ENCODE data around the gene GBA2.

The GBA2 gene

GRCh38 chr9:35737143-35737542, 11.9 kb downstream of the GBA2 start:
- DNase-seq (ENCODE audit: low read depth): no peak

- DNase-seq (ENCODE audit: low read depth): peak; percentile 83
Observed at GRCh38 chr9:35736201-35736633, 12.8 kb downstream of the GBA2 start.

- DNase-seq (ENCODE audit: low read depth): no peak
Observed at GRCh38 chr9:35734096-35734495, 14.9 kb downstream of the GBA2 start.

GRCh38 chr9:35732800-35733541, 16.1 kb downstream of the GBA2 start:
- peak; percentile 76 for DNase-seq (ENCODE audit: low read depth)

- DNase-seq (ENCODE audit: low read depth): peak; percentile 100
Observed at GRCh38 chr9:35732185-35732799, 16.7 kb downstream of the GBA2 start, which contains the start of the genes CREB3 and TLN1. TSS of gene CREB3 (plus strand) at chr9:35732666. CDS start at chr9:35732773, 107 bp downstream. TSS of gene TLN1 (minus strand) at chr9:35732195. CDS start at chr9:35725694, 6,501 bp downstream.

GRCh38 chr9:35731415-35732184, 17.4 kb downstream of the GBA2 start:
- DNase-seq (ENCODE audit: low read depth): no peak

GRCh38 chr9:35730486-35730854, 18.6 kb downstream of the GBA2 start:
- DNase-seq (ENCODE audit: low read depth): peak; percentile 27

- peak; percentile 95 for DNase-seq (ENCODE audit: low read depth)
Observed at GRCh38 chr9:35729700-35730485, 19.1 kb downstream of the GBA2 start.

- DNase-seq (ENCODE audit: low read depth): no peak
Observed at GRCh38 chr9:35729101-35729500, 19.9 kb downstream of the GBA2 start.

- peak; percentile 97 for DNase-seq (ENCODE audit: low read depth)
Observed at GRCh38 chr9:35728041-35728971, 20.7 kb downstream of the GBA2 start.

GRCh38 chr9:35727676-35728040, 21.4 kb downstream of the GBA2 start:
- DNase-seq (ENCODE audit: low read depth): no peak

- peak; percentile 60 for DNase-seq (ENCODE audit: low read depth)
Observed at GRCh38 chr9:35726931-35727330, 22.1 kb downstream of the GBA2 start.

GRCh38 chr9:35725362-35725761, 23.7 kb downstream of the GBA2 start:
- no peak for DNase-seq (ENCODE audit: low read depth)

GRCh38 chr9:35723908-35724307, 25.1 kb downstream of the GBA2 start:
- no peak for DNase-seq (ENCODE audit: low read depth)

- DNase-seq (ENCODE audit: low read depth): no peak
Observed at GRCh38 chr9:35723426-35723825, 25.6 kb downstream of the GBA2 start.

GRCh38 chr9:35719546-35719945, 29.5 kb downstream of the GBA2 start:
- no peak for DNase-seq (ENCODE audit: low read depth)

- DNase-seq (ENCODE audit: low read depth): no peak
Observed at GRCh38 chr9:35718721-35719511, 30.1 kb downstream of the GBA2 start.

- no peak for DNase-seq (ENCODE audit: low read depth)
Observed at GRCh38 chr9:35717132-35717870, 31.7 kb downstream of the GBA2 start.

- DNase-seq (ENCODE audit: low read depth): peak; percentile 37
Observed at GRCh38 chr9:35716230-35716629, 32.8 kb downstream of the GBA2 start.

All from EH (cell line).